D721Med (cell line): ENCODE data around the gene SMIM7.

Experiments
- DNase-seq: peaks from one replicate; pipeline ENCODE4 v3.0.0; 2011; ENCODE audit warnings: low spot score; ENCODE audit not compliant: insufficient read length
- FAIRE-seq: peaks from 2 replicates; lab custom pipeline; 2011; peaks lifted over from hg19 to GRCh38; lab: Jason Lieb, UNC
- TF ChIP-seq, protein P1 (sequence below): IDR thresholded peaks from 2 replicates; pipeline ENCODE4 v1.5.1; 2012; ENCODE audit warnings: mild to moderate bottlenecking, control low read depth; ENCODE audit not compliant: insufficient read depth; ENCODE audit errors: missing control alignments

Gene SMIM7

DNA sequence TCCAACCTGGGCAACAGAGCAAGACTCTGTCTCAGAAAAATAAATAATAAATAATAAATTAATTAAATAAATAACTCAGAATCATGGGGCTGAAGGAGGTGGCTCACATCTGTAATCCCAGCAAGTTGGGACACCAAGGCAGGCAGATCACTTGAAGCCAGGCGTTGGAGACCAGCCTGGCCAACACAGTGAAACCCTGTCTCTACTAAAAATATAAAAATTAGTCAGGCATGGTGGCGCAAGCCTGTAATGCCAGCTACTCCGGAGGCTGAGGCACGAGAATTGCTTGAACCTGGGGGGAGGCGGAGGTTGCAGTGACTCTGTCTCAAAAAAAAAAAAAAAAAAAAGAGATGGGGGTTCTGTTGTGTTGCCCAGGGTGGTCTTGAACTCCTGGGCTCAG, 8.2 kb upstream of the SMIM7 start:
- DNase-seq (no peak), FAIRE-seq (no peak)
- TF ChIP-seq, protein P1, sequence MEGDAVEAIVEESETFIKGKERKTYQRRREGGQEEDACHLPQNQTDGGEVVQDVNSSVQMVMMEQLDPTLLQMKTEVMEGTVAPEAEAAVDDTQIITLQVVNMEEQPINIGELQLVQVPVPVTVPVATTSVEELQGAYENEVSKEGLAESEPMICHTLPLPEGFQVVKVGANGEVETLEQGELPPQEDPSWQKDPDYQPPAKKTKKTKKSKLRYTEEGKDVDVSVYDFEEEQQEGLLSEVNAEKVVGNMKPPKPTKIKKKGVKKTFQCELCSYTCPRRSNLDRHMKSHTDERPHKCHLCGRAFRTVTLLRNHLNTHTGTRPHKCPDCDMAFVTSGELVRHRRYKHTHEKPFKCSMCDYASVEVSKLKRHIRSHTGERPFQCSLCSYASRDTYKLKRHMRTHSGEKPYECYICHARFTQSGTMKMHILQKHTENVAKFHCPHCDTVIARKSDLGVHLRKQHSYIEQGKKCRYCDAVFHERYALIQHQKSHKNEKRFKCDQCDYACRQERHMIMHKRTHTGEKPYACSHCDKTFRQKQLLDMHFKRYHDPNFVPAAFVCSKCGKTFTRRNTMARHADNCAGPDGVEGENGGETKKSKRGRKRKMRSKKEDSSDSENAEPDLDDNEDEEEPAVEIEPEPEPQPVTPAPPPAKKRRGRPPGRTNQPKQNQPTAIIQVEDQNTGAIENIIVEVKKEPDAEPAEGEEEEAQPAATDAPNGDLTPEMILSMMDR: no peak

DNA sequence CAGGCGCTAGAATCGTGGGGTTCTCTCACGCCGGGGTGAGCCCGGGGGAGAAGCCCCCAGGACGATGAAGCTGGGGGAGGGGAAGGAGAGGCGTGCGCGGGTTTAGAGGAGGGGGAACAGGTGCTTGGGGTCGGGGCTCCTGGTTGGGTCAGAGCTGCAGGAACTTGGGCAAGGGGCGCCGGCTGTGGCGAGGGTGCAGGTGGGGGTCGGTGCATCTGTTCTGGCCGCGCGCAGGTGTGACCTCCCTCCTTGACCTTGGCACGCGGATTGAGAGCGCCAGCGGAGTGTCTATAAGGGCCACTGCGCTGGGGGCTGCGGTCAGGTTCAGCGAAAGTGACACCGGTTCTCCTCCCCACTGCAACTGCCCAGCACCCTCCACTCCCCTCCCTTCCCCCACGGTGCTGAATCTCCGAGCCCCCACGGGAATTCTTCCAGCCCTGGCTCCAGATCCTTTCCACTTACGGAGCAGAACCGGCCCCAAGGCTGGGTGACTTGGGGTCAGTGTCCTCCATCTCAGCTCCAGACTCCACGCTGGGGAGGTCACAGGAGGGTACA, 1.6 kb upstream of the SMIM7 start:
- TF ChIP-seq, protein P1: no peak
- DNase-seq (no peak), FAIRE-seq (no peak)

DNA sequence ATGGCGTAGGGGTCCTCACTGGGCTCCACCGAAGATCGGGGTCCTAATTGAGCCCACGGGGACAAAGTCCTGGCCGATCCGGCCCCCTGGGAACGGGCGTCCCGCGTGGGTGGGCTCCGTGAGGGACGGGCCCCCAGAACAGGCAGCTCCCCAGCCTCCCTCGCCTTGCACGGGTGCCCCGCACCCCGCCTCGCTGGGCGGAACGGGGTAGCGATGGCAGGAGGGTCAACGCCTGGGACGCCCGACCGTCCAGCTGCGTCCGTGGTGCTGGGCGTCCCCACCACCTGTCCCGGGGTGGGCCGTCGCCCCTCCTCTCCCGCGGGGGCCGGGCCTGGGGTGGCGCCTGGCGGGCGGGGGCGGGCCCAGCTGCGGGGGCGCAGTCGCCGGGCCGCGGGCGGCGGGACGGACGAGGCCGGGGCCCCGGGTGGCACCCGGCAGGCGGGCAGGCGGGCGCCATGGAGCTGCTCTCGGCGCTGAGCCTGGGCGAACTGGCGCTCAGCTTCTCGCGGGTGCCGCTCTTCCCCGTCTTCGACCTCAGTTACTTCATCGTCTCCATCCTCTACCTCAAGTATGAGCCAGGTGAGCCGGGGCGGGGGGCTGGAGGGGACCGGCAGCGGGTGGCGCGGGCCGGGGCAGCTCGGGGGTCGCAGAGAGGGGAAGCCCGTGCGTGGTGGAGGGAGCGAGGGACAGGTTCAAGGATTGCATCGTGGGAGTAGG, 977 bp upstream of the SMIM7 start, which contains the start of gene TMEM38A:
Gene TMEM38A, plus strand, starts transcription at position 377 of the 717 bp plus-strand sequence. Its CDS starts 79 bp downstream, at position 456.
- no peak for DNase-seq

DNA sequence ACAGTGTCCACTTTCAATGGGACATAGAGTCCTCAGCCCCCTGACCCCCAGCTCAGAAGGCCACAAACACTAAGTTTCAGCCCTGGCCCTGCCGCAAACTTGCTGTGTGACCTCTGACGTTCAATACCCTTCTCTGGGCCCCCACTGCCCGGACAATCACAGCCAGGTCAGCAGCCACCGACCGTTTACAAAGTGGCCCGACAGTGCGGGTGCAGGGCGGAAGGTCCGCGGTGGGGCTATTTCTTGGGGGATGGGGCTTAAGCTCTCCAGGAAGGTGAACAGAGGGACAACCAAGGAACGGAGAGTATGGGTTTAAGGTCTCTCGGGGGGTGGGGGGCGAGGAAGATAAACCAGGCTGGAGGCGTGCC, 496 bp downstream of the SMIM7 start:
- DNase-seq (no peak), FAIRE-seq (no peak)
- TF ChIP-seq, protein P1: no peak

More for the DNA sequence above, 977 bp upstream of the SMIM7 start, which contains the start of gene TMEM38A:
- no peak for FAIRE-seq
- TF ChIP-seq, protein P1: no peak

DNA sequence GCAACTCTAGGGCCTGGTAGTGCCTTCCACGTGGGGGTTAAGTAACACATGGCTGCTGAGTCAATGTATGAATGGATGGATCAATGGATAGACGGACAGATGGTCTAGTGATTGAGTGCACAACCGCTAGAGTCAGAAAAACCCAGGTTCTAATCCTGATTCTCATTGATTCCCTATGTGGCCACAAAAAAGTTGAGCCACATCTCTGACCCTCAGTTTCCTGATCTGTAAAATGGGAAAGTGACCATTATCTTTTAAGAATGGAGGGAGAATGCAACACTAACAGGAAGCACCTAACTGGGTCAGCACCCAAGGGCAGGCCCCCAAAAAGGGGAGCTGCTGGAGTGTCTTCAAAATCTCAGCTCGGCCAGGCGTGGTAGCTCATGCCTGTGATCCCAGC, 2.6 kb downstream of the SMIM7 start:
- DNase-seq (no peak), FAIRE-seq (no peak)
- TF ChIP-seq, protein P1: no peak

DNA sequence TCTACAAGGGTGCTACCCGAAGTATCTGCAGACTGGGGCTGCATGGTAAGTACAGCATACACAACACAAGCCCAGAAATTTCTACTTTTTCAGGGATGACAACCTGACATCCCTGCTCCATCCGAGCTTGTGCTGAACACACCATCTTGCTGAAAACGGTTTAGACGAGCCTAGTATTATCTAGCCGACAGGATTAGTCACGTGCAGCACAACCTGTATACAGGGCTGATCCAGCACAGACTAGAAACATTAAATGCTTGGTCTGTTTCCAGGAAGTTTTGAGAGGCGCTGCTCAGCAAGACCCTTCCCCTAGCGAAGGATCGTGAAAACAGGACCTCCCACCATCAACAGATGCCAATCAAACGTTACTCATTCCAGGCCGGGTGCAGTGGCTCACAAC, 4.2 kb downstream of the SMIM7 start:
- TF ChIP-seq, protein P1: no peak
- FAIRE-seq (no peak), DNase-seq (peak; percentile 60)

DNA sequence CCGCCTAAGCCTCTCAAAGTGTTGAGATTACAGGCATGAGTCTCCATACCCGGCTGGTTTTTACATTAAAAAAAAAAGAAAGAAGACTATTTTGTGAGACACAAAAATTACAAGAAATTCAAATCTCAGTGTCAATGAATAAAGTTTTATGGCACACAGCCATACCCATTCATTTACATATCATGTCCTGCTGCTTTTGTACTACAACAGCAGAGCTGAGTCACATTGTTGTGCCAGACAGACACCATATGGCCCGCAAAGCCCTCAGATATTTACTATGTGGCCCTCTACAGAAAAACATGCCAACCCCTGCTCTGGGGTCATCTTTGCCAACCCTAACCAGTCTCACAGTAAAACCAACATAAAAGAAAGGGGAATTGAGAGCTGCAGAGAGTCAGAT, 5.3 kb downstream of the SMIM7 start:
- no peak for DNase-seq
- no peak for FAIRE-seq

More for the DNA sequence above, 5.3 kb downstream of the SMIM7 start:
- TF ChIP-seq, protein P1: no peak
